Right cardiac atrium (tissue), 5 donors: ENCODE results near the gene SVIL. TPM values are rescaled to one million over a fixed set of nuclear protein-coding genes. Genes with fewer than 3 reads are reported as not detected.
A peak's percentile ranks its signal among the peaks of the same experiment; 100 is the strongest.
"Not testable (repeated sequence)": the region's sequence is repeated elsewhere in the genome, so short reads cannot be mapped to it uniquely, and the experiment has no call there.

ENCODE experiments used
- ATAC-seq, 2 donors: fragments of 200-7000 bp; cut with Tn5 transposase; one replicate each; pipeline versions ENCODE4 v1.8.0 to v1.9.1; 2020; ENCODE audit warnings: moderate library complexity in 2 of 2, mild to moderate bottlenecking in 1 of 2
- DNase-seq, 3 donors: peaks; one replicate each; pipeline ENCODE4 v3.0.0-alpha.2; 2020
- H3K27ac ChIP-seq: one replicate; pipeline ENCODE4 v1.5.1; 2013; ENCODE audit warnings: mild to moderate bottlenecking, low read length, control low read depth, moderate library complexity
- H3K27me3 ChIP-seq: one replicate; pipeline ENCODE4 v1.6.1; 2013; ENCODE audit not compliant: control insufficient read depth, insufficient read depth
- H3K4me1 ChIP-seq: one replicate; pipeline ENCODE4 v1.6.1; 2013; ENCODE audit warnings: low read length; ENCODE audit not compliant: control insufficient read depth, insufficient read depth
- H3K4me3 ChIP-seq: one replicate; pipeline ENCODE4 v1.5.1; 2013; ENCODE audit warnings: low read length, control low read depth
- H3K9me3 ChIP-seq: one replicate; pipeline ENCODE4 v1.6.1; 2013; ENCODE audit warnings: low read length; ENCODE audit not compliant: control insufficient read depth
- WGBS: extraction: QIAGEN DNeasy Blood & Tissue Kit; methylation state at CpG from one replicate; pipeline ENCODE4 v1.1.7; 2013; 5-methylcytosine and 5-hydroxymethylcytosine counted together
- intact Hi-C, 4 donors: fragments of 100-400 bp; cut with DNase I; formaldehyde crosslinking; loops; one replicate each; pipeline versions ENCODE4 v1.11.0 to v1.14.0; 2022 to 2023
- polyA plus RNA-seq: library from polyadenylated mRNA; stranded (reverse); fragments of 200-250 nt; gene quantifications from one replicate; pipeline ENCODE4 v1.2.3, GENCODE V29; 2013
- total RNA-seq, 4 donors: library from RNA; stranded (reverse); fragmentation: NEBNext Ultra II Directional; extraction: Animal tissue kit (Norgen Biotek cat#: 25700); gene quantifications; one replicate each; pipeline ENCODE4 v1.2.1, GENCODE V29; 2021
- donor health status: healthy with polysubstance abuse.
- donor health status: DM: no; HTN: yes; CAD: no.
- donor health status: DM: no; HTN: no; CAD: no.
- donor health status: DM: no; HTN: yes; CAD: no; lungs with severe emphysema.
- donor health status: DM: yes; HTN: yes; CAD: no.

Gene SVIL
- total and polyA plus RNA-seq, 5 donors, result 106 to 374 (median 265) TPM

DNA sequence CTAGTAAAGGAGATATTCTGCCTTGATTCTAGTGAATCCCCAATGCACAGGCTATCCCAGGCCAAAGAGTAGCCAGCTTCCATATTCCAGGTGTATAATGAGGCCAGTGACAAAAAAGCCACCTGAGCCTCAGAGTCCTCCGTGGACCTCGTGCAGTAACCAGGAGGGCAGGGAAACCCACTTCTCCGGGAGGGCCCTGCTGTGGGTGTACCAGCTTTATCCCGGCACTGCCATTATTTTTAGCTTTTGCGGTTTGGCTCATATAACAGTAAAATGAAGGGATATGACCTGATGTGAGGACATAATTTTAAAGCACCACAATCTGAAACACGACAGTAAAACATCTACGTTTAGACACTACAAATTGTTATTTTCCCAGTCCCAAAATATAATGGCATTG, 109.0 kb downstream of the SVIL start:
- Histone ChIP-seq H3K4me3 (no peak overlapping the region), H3K27ac (peak overlapping the region; percentile 61), H3K9me3 (no peaks in the 10 kb centered on the region), H3K4me1 (peaks cover 3% of the 10 kb centered on the region), H3K27me3 (no peaks in the 10 kb centered on the region)
- intact Hi-C loops, result loop anchor here in 1 of 4 donors (10.0 kb wide), 1 partner anchor 59 kb away; no protein-coding TSS in a partner anchor
- WGBS, result 70% methylated on average over 7 of the region's 7 CpGs
- ATAC-seq (no peak), DNase-seq (no peak)

GRCh38 chr10:29524720-29525119, 110.1 kb downstream of the SVIL start:
- Histone ChIP-seq H3K4me1 (peaks cover 3% of the 10 kb centered on the region), H3K4me3 (no peak overlapping the region), H3K27me3 (no peaks in the 10 kb centered on the region), H3K9me3 (no peaks in the 10 kb centered on the region), H3K27ac (no peak overlapping the region)
- WGBS, result 78% methylated on average over 9 of the region's 9 CpGs
- intact Hi-C loops, result loop anchor here in 1 of 4 donors (10.0 kb wide), 1 partner anchor 60 kb away; no protein-coding TSS in a partner anchor
- ATAC-seq (no peak), DNase-seq (no peak)

DNA sequence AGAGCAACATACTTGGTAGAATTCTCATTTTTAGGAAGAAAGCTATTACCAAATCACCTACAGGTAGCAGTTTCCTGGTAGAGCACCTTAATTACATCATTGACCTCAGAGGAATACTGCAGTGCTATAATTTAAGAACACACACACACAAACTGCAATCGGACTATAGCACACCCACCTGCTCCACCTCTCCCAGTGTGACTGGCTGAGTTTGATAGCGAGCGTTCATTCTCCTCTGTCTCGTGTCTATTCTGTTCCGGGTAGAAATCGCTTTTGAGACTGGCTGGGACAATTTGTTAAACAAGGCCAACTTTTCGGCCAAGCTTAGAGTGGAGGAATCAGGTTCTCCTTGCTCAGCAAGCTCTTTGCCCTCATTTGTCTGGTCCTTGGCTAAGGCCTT, 110.5 kb downstream of the SVIL start:
- Histone ChIP-seq H3K4me1 (peaks cover 3% of the 10 kb centered on the region), H3K4me3 (no peak overlapping the region), H3K27me3 (no peaks in the 10 kb centered on the region), H3K9me3 (no peaks in the 10 kb centered on the region), H3K27ac (no peak overlapping the region)
- intact Hi-C loops, result loop anchor here in 1 of 4 donors (10.0 kb wide), 1 partner anchor 61 kb away; no protein-coding TSS in a partner anchor
- ATAC-seq, result no peak
- WGBS, result 81% methylated on average over 7 of the region's 7 CpGs
- DNase-seq, result peak in 1 of 3 donors; percentile 18

GRCh38 chr10:29522918-29523317, 111.9 kb downstream of the SVIL start:
- intact Hi-C loops, result loop anchor here in 1 of 4 donors (10.0 kb wide), 1 partner anchor 62 kb away; no protein-coding TSS in a partner anchor
- H3K9me3 ChIP-seq, result no peaks in the 10 kb centered on the region
- 71% methylated on average over 4 of the region's 4 CpGs for WGBS
- H3K4me3 ChIP-seq, result no peak overlapping the region
- no peaks in the 10 kb centered on the region for H3K27me3 ChIP-seq
- DNase-seq (no peak), ATAC-seq (peak in 1 of 2 donors; percentile 8)
- H3K27ac ChIP-seq, result no peak overlapping the region
- peaks cover 3% of the 10 kb centered on the region for H3K4me1 ChIP-seq

GRCh38 chr10:29522061-29522855, 112.5 kb downstream of the SVIL start:
- ATAC-seq, result peak in 1 of 2 donors; percentile 42
- Histone ChIP-seq H3K27ac (no peak overlapping the region), H3K27me3 (no peaks in the 10 kb centered on the region), H3K9me3 (no peaks in the 10 kb centered on the region), H3K4me1 (peaks cover 3% of the 10 kb centered on the region), H3K4me3 (peak overlapping the region; percentile 18)
- DNase-seq, result peak in 1 of 3 donors; percentile 14
- WGBS, result 75% methylated on average over 20 of the region's 20 CpGs
- intact Hi-C loops, result loop anchor here in 1 of 4 donors (10.0 kb wide), 1 partner anchor 63 kb away; no protein-coding TSS in a partner anchor

GRCh38 chr10:29519659-29520058, 115.1 kb downstream of the SVIL start:
- peaks cover 3% of the 10 kb centered on the region for H3K4me1 ChIP-seq
- no peaks in the 10 kb centered on the region for H3K27me3 ChIP-seq
- H3K4me3 ChIP-seq, result no peak overlapping the region
- DNase-seq (no peak), ATAC-seq (no peak)
- intact Hi-C loops, result loop anchor here in 1 of 4 donors (10.0 kb wide), 1 partner anchor 65 kb away; no protein-coding TSS in a partner anchor
- H3K9me3 ChIP-seq, result no peaks in the 10 kb centered on the region
- H3K27ac ChIP-seq, result no peak overlapping the region
- WGBS, result 89% methylated on average over 3 of the region's 3 CpGs

DNA sequence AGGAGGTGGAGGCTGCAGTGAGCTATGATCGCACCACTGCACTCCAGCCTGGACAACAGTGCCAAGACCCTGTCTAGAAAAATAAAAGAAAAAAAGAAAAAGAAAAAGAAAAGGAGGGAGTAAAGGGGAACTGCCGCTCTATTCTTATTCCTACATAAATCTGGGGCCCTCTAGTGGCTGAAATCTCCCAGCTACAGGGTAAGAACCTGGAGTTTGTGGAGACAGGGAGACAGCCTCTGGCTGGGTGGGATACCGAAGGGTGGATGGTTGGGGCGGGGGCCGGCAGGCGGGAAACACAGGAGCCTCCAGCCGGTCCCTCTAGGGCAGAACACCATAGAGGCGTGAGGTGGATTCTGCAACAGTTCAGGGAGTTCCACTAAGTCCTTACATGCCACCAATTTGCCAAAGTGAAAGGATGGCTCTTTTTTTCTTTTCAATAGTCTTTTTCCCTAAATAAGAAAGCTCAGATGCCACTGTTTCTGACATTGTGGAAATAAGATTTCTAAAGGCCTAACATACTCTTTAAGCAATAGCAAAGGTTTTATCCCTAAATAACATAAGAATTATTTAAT, 117.3 kb downstream of the SVIL start:
- DNase-seq, result peak in 2 of 3 donors; percentile 28 to 47
- WGBS, result 75% methylated on average over 8 of the region's 8 CpGs
- Histone ChIP-seq H3K4me1 (no peaks in the 10 kb centered on the region), H3K27me3 (no peaks in the 10 kb centered on the region), H3K9me3 (no peaks in the 10 kb centered on the region), H3K4me3 (no peak overlapping the region), H3K27ac (no peak overlapping the region)
- ATAC-seq, result peak in 1 of 2 donors; percentile 27
- intact Hi-C loops, result no loop called here

DNA sequence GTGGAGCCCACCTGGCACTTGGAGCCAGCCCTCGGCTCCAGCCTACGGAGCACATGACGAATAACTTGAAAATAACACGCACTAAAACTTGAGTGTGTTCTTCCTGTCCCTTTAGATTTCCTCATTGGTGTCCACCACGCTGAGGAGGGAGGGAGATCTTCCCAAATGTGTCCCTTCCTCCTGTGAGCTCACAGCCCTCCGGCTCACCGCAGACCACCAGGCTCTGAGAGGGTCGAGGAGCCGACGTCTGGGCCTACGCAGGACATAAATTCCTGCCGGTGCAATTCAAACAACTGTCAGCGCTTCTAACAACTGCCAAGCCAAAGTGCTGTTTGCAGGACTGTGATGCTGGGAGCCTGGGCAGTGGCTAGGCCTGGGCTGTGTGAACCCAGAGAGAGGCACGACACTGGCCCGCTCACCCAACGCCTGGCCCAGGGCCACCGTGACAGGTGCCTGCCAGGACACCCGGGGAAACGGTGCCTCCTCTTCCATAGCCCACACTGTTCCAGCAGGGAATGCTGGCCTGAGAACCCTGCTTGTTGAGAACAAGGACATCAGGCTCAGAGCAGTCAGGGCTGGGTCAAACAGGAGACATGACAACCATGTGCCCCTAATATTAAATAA, 118.3 kb downstream of the SVIL start:
- intact Hi-C loops, H3K9me3 ChIP-seq, H3K4me1 ChIP-seq, H3K27me3 ChIP-seq, H3K4me3 ChIP-seq: not testable (repeated sequence)
- ATAC-seq, result peak; percentile 87 to 92
- H3K27ac ChIP-seq, result peak overlapping the region; percentile 42
- 59% methylated on average over 19 of the region's 19 CpGs for WGBS
- peak; percentile 62 to 89 (median 88) for DNase-seq

- H3K9me3 ChIP-seq, H3K4me1 ChIP-seq, intact Hi-C loops, H3K4me3 ChIP-seq, DNase-seq, ATAC-seq, H3K27me3 ChIP-seq: not testable (repeated sequence)
- H3K27ac ChIP-seq, result peak overlapping the region; percentile 42
- 65% methylated on average over 12 of the region's 12 CpGs for WGBS
These were observed 118.9 kb downstream of the SVIL start for GRCh38 chr10:29515879-29516278.

DNA sequence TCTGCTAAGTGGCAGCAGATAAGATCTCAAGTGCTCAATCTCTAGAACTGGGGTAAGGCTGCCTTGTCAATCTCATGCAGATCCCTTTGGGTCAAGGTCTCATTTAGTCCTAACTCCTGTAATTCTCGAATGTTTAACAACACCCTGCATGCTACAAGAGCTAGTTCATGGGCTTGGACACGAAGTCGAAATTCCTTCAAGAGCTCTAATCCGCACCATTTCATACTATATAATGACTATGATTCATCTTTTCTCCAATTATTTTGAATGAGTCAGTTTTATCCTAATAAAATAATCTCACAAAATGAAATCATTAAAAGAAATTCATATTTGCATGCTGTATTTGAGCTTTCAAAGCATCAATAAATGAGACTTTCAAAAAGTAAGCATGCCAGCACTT, 119.7 kb downstream of the SVIL start:
- DNase-seq, H3K27me3 ChIP-seq, H3K4me3 ChIP-seq, intact Hi-C loops, H3K4me1 ChIP-seq, ATAC-seq, H3K27ac ChIP-seq, H3K9me3 ChIP-seq: not testable (repeated sequence)
- WGBS, result 75% methylated on average over 4 of the region's 4 CpGs

GRCh38 chr10:29514306-29514705, 120.5 kb downstream of the SVIL start:
- Histone ChIP-seq H3K27me3 (no peaks in the 10 kb centered on the region), H3K27ac (no peak overlapping the region), H3K9me3 (no peaks in the 10 kb centered on the region), H3K4me1 (no peaks in the 10 kb centered on the region), H3K4me3 (no peak overlapping the region)
- intact Hi-C loops, result no loop called here
- DNase-seq (no peak), ATAC-seq (no peak)
- WGBS, result 87% methylated on average over 9 of the region's 9 CpGs
